ENCODE data around the gene FOXN4.

Gene FOXN4

GRCh38 chr12:109304485-109304884, 4.6 kb downstream of the FOXN4 start:
- no peak for DNase-seq

- DNase-seq: no peak
These were observed 6.3 kb downstream of the FOXN4 start for GRCh38 chr12:109302770-109303169.

- peak; percentile 31 for DNase-seq
These were observed 6.7 kb downstream of the FOXN4 start for GRCh38 chr12:109302358-109302757.

GRCh38 chr12:109301643-109302168, 7.4 kb downstream of the FOXN4 start:
- DNase-seq: no peak

GRCh38 chr12:109299849-109300248, 9.2 kb downstream of the FOXN4 start:
- no peak for DNase-seq

- DNase-seq: no peak
These were observed 12.7 kb downstream of the FOXN4 start for GRCh38 chr12:109296431-109296830.

- no peak for DNase-seq
These were observed 13.2 kb downstream of the FOXN4 start for GRCh38 chr12:109295764-109296425.

GRCh38 chr12:109294286-109294796, 14.7 kb downstream of the FOXN4 start:
- no peak for DNase-seq

- DNase-seq: no peak
These were observed 16.0 kb downstream of the FOXN4 start for GRCh38 chr12:109293106-109293505.

GRCh38 chr12:109292342-109292711, 16.8 kb downstream of the FOXN4 start:
- DNase-seq: no peak

- peak; percentile 47 for DNase-seq
These were observed 17.4 kb downstream of the FOXN4 start for GRCh38 chr12:109291521-109292341.

GRCh38 chr12:109291117-109291516, 18.0 kb downstream of the FOXN4 start:
- no peak for DNase-seq

- peak; percentile 24 for DNase-seq
These were observed 19.0 kb downstream of the FOXN4 start for GRCh38 chr12:109290061-109290460.

GRCh38 chr12:109289551-109289950, 19.5 kb downstream of the FOXN4 start:
- DNase-seq: no peak

- DNase-seq: no peak
These were observed 20.1 kb downstream of the FOXN4 start for GRCh38 chr12:109289004-109289403.

- no peak for DNase-seq
These were observed 20.5 kb downstream of the FOXN4 start for GRCh38 chr12:109288571-109288970.

GRCh38 chr12:109287811-109288469, 21.1 kb downstream of the FOXN4 start:
- DNase-seq: no peak

GRCh38 chr12:109287181-109287580, 21.9 kb downstream of the FOXN4 start:
- no peak for DNase-seq

- no peak for DNase-seq
These were observed 22.4 kb downstream of the FOXN4 start for GRCh38 chr12:109286652-109287051.

GRCh38 chr12:109286252-109286651, 22.8 kb downstream of the FOXN4 start:
- DNase-seq: no peak

- DNase-seq: no peak
These were observed 24.7 kb downstream of the FOXN4 start for GRCh38 chr12:109284392-109284791.

GRCh38 chr12:109281452-109281851, 27.6 kb downstream of the FOXN4 start:
- no peak for DNase-seq

- no peak for DNase-seq
These were observed 29.6 kb downstream of the FOXN4 start for GRCh38 chr12:109279525-109279924.

Data from RPMI8226 (cell line).